ENCODE measurements around the gene CNOT9.

- TF ChIP-seq CTCF (IDR thresholded peaks at IDR 0.05; ENCODE audit: borderline replicate concordance, extremely low read depth, low read length, poor library complexity, severe bottlenecking) (no peak), EZH2 (IDR thresholded peaks at IDR 0.05; ENCODE audit: borderline replicate concordance, low read depth, low read length, severe bottlenecking) (no peak)
These were observed 1.2 kb downstream of the CNOT9 start for GRCh38 chr2:218569661-218570500.

All from DND-41 (cell line).